Hepatic stellate cell (primary cell): ENCODE measurements around the gene KCNK5.

Experiments used
- DNase-seq: peaks from one replicate; pipeline ENCODE4 v3.0.0; 2011; ENCODE audit warnings: low spot score

Gene KCNK5

DNA sequence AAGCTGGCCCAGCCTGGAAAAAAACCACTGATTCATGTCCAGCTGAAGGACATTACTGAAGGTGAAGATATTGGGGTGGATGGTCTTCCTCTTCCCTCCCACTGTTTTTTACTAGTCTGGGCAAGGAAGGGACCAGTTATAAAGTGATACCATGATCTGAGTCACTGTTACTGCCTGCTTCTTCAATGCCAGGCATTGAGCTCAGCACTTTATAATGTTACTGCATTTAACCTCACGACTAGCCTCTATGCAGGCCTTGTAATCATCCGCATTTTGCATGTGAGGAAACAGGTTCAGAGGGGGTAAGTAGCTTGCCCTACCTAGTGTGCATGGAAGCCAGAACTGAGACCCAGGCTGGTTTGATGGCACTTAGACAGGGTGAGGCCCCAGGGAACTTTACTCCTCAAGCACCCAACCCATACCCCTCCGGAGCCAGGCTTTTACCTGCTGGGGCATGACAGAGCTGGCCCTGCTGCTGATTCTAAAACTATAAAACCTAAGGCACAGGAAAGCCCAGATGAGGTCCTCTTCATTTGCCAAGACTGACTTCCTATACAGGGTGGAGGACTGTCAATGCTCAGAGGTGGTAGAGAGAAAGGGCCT, 11.0 kb upstream of the KCNK5 start:
- no peak for DNase-seq

DNA sequence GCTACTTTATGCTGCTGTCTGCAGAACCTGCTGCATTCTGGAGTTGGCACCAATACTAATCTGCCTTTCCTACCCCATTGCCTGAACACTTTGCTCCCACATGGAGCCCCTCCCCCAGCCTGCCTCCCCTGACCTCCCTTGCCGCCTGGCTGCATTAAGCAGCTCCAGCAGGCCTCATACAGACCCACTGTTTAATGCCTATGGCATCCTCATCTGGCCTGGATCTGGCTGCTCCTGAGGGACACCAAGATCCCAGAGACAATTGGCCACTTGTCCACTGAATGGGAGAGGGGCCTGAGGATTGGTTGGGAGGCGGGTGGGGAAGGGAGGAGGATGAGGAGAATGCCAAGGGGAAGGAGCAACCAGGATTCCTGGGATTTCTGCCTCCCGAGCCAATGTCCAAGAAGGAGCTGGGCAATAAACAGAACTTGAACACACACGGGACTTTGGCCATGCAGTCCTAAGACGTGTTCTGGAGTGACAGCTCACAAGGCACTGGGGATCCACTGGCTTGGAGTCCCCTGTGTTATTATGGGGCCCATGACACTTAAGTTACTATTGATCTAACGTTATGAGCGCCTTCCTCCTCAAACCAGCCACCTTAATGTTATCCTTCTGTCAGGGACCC, 10.4 kb upstream of the KCNK5 start:
- no peak for DNase-seq

DNA sequence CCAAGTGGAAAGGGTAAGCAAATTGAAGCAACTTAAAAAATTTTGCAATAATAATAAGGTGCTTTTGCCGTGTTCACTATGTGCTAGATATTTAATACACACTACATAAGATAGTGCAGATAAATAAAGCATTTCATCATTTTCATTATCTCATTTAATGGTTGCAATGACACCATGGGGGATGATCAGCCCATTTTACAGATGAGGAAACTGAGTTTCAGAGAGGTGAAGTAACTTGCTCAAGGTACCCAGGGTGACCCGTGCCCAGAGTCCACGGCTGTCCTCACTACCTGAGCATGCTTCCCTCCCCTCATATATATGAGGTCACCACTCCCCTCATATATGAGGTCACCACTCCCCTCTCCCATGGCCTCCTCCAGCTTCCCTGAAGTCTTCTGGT, 7.5 kb upstream of the KCNK5 start:
- DNase-seq, result no peak

DNA sequence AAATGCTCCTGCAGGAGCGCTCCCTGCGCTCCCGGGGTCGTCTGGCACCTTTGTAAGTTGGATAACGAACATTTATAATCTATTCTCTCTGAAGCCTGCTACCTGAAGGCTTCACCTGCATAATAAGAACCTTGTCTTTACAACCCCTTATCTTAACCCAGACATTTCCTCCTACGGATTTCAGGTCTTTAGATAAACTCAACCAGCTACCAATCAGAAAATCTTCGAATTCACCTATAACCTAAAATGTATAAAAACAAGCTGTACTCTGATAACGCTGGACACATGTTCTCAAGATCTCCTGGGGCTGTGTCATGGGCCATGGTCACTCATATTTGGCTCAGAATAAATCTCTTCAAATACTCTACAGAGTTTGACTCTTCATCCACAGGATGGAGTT, 4.1 kb upstream of the KCNK5 start:
- DNase-seq, result no peak

GRCh38 chr6:39231521-39232243, 2.4 kb upstream of the KCNK5 start:
- no peak for DNase-seq

- no peak for DNase-seq
Observed at GRCh38 chr6:39230654-39231035, 1.4 kb upstream of the KCNK5 start.

DNA sequence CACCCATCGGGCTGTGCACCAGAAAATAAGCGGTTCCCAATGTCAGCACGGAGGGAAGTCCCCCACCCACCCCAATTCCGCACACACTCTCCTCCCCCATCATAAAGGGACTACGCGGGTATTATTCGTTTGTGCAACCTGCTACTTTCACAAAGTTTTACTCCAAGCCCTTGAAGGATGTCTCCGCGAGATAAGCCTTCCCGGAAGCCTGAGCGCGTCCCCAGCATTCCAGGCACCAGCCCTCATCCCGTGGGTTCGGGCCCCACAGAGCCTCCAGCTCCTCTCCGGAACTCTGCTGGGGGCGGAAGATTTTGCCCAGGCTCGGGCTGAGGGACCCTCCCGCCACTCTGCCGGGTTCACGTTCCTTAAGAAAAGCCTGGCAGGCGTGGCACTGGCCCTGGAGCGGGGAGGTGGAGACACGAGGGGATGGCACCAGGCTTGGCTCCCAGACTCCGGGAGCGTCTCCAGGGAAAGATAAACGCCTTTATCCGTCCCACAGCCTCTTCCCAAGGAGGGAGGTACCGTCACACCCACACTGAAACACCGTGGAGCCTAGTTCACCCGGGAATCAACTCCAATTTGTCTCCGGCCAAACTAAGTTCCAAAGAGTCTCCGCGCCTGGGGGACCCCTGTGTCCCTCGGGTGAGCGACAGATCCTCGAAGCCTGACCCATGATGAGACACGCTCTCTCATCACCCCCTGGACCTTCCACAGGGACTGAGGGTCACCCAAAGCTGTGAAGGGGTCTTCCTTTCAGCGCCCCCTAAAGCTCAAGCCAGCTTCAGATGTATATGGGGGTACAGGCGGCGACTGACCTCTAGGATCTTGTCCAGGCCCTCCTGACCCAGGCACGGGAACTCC, 934 bp downstream of the KCNK5 start:
- DNase-seq, result no peak

DNA sequence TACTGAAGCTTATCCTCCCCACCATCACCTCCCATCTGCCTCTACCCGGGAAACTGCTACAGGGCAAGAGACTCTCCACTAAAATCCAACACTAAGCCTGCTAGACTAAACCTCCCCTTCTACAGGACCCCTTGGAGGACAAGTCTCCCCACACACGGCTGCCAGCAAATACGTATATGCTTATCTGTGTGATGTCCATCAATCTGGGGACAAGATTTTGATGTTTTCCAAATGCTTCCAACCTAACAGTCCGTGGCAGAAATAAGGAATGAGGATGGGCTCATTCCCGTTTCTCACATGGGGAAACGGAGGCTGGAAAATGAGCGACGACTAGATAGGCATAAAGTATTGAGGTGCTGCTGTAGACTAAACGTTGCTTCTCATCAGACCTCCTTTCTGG, 1.8 kb downstream of the KCNK5 start:
- DNase-seq, result no peak

DNA sequence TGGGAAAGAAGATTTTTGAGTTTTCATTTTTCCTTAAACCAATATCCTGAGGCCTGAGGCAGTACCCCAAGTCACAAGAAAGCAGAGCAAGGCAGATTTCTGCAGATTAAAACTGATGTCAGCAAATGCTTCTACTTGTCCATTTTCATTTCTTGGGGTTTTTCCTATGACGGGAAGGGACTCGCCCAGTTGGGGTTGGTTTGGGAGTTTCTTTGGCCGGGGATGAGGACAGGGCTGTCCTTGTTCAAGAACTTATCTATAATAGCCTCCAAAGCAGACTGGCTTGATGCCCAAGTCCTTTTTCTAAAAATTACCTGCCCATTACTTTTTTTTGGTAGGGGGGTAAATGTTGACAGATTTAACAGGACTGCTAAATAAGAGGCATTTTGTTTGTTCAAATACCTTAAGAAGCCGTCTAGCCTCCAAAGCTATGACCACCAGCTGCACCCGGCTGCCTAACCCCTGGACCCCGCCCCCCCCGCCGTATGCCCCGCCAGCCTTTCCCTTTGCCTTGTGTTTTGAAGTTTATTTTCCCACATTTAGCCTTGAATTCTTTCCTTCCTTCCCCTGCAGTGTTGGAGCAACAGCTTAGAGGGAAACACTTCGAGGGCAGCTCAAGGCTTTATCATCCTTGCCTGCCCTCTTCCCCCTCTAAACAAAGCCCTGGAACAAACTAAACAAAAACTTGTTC, 2.5 kb downstream of the KCNK5 start:
- no peak for DNase-seq

- no peak for DNase-seq
Observed at GRCh38 chr6:39225946-39226437, 3.3 kb downstream of the KCNK5 start.

DNA sequence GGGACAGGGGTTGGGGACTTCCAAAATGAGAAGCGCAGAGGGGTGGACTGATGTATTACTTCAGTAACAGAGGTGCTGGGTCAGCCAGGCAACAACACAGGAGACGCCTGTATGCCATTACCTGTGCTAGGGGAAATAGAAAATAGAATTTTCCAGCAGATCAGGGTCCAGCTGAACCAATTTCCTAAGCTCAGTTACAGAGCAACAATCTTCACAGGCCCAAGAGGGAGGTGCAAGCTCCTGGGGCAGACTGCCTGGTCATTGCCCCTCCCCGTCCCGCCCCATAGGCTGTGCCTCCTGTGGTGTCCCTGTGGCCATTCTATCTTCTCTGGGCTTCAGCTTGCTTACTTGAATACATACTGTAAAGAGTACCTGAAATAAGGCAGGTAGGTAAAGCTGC, 3.7 kb downstream of the KCNK5 start:
- DNase-seq, result no peak

- no peak for DNase-seq
Observed at GRCh38 chr6:39224523-39225182, 4.6 kb downstream of the KCNK5 start.

GRCh38 chr6:39224011-39224410, 5.3 kb downstream of the KCNK5 start:
- no peak for DNase-seq

DNA sequence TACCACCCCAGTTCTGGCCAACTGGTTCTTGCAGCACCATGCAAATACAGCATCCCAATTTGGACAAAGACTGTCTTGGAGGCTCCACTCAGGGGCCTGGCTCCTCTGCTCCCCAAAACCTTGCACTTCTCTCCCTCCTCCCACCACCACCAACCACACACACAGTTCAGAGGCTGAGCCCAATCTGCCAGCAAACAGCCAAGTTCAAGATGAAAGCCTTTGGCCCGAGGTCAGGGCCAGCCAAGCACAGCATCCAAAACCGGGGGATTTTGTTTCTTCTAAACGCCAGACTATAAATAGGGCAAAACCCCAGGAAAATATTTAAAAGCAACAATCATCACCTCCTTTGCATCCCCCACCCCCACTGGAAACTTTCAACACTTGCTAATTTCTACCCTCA, 5.7 kb downstream of the KCNK5 start:
- no peak for DNase-seq

- DNase-seq, result no peak
Observed at GRCh38 chr6:39223061-39223460, 6.2 kb downstream of the KCNK5 start.

- DNase-seq, result no peak
Observed at GRCh38 chr6:39221779-39222641, 7.3 kb downstream of the KCNK5 start.

- DNase-seq, result no peak
Observed at GRCh38 chr6:39221115-39221514, 8.2 kb downstream of the KCNK5 start.

DNA sequence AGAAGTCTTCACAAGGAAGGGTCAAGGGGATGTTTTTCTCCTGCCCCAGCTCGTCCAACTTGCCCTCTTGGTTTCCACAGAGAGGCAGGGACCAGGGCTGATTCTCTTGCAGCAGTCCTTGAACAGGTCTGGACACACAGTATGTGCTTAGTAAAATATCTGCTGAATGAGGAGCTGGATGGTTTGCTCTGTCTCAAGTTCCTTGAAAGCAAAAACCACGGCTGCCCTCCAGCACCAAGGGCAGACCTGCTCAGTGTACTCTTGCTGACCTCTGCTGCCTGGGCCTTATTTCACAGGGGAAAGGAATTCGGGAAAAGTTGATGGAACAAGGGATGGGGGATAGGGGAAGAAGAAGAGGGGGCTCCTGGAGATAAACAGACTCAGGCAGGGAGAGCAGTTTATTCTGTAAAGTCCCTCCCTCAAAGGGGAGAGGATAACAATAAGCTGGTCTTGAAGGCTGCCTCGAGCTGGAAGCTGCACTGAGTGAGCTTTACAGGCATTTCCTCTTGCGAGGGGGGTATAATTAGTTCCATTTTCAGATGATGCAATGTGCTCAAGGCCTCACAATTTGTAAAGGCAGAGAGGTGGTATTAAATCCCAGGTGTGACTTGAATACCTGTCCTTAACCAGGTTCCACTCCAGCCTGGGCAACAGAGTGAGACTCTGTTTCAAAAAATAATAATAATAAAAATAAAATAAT, 10.3 kb downstream of the KCNK5 start:
- no peak for DNase-seq

DNA sequence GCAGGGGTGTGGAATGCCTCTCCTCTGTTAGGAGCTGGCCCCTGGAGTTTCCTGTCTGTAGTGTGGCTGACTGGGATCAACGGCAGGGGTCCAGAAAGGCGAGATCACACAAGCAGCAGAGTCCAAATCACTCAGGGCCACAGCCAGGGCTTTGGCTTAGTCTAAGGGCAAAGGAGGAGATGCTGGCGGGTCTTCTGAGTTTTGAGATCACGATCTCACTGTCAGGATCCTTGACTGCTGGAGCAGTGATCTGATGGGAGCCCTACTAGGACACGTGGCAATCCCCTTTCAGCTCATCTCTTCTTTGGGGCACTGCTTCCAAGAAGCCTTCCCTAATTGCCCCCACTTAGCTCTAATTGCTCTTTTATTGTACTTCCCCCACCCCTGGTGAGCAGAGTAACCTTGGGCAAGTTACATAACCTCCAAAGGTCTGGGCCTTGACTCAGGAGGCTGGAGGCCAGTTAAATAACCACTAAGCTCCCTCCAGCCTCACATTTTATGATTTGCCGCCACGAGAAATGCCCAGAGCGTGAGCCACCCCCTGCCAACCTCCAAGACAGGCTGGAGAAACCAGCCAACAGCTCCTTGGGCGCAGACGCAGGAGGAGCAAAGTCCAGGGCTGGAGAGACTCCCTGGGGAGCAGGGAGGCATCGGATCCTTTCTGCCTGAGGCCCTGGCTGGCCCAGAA, 12.0 kb downstream of the KCNK5 start:
- DNase-seq, result no peak
